Measurements from ENCODE around the gene CHST8. TPM values are rescaled to one million over a fixed set of nuclear protein-coding genes. Genes with fewer than 3 reads are reported as not detected.
"Not testable (repeated sequence)": the region's sequence is repeated elsewhere in the genome, so short reads cannot be mapped to it uniquely, and the experiment has no call there.

Gene CHST8
- total RNA-seq, 4 donors from 2014 or later = 0.39 to 4.4 (median 0.96) TPM

- Histone ChIP-seq H3K27me3 (no peaks in the 10 kb centered on the region), H3K4me1 (no peaks in the 10 kb centered on the region), H3K4me3 (no peak overlapping the region), H3K9me3 (peaks cover 0 to 52% (median 0%) of the 10 kb centered on the region in 4 donors), H3K36me3 (no peaks in the 10 kb centered on the region), H3K27ac (no peak overlapping the region)
- no peak for TF ChIP-seq EP300 (IDR thresholded peaks at IDR 0.05)
- no peak for TF ChIP-seq CTCF (IDR thresholded peaks at IDR 0.05)
- TF ChIP-seq POLR2A (IDR thresholded peaks at IDR 0.05) = no peak
- DNase-seq (ENCODE audit: low spot score in 2 of 2) = no peak
- WGBS, 2 donors = 42% methylated on average over 1 of the region's 1 CpG
Observed at GRCh38 chr19:33595783-33596182, 26.0 kb upstream of the CHST8 start.

GRCh38 chr19:33601583-33601982, 20.2 kb upstream of the CHST8 start:
- 92 to 95% methylated on average over 2 of the region's 2 CpGs for WGBS, 2 donors
- DNase-seq (ENCODE audit: low spot score in 2 of 2) = no peak
- H3K4me1 ChIP-seq = no peaks in the 10 kb centered on the region
- H3K36me3 ChIP-seq = no peaks in the 10 kb centered on the region
- no peak overlapping the region for H3K4me3 ChIP-seq
- no peak overlapping the region for H3K27ac ChIP-seq
- H3K27me3 ChIP-seq = no peaks in the 10 kb centered on the region
- no peak for TF ChIP-seq POLR2A (IDR thresholded peaks at IDR 0.05)
- no peak for TF ChIP-seq CTCF (IDR thresholded peaks at IDR 0.05)
- TF ChIP-seq EP300 (IDR thresholded peaks at IDR 0.05) = no peak
- peaks cover 0 to 63% (median 2%) of the 10 kb centered on the region in 4 donors for H3K9me3 ChIP-seq

- Histone ChIP-seq H3K27ac (no peak overlapping the region), H3K4me3 (no peak overlapping the region), H3K4me1 (no peaks in the 10 kb centered on the region), H3K27me3 (no peaks in the 10 kb centered on the region), H3K9me3 (peaks cover 0 to 57% (median 2%) of the 10 kb centered on the region in 4 donors), H3K36me3 (no peaks in the 10 kb centered on the region)
- WGBS, 2 donors = 75 to 80% methylated on average over 16 of the region's 16 CpGs
- no peak for TF ChIP-seq POLR2A (IDR thresholded peaks at IDR 0.05)
- TF ChIP-seq CTCF (IDR thresholded peaks at IDR 0.05) = no peak
- no peak for TF ChIP-seq EP300 (IDR thresholded peaks at IDR 0.05)
- no peak for DNase-seq (ENCODE audit: low spot score in 2 of 2)
Observed at GRCh38 chr19:33602576-33603204, 19.1 kb upstream of the CHST8 start.

GRCh38 chr19:33603377-33603776, 18.4 kb upstream of the CHST8 start:
- no peak for DNase-seq (ENCODE audit: low spot score in 2 of 2)
- no peaks in the 10 kb centered on the region for H3K27me3 ChIP-seq
- no peak overlapping the region for H3K27ac ChIP-seq
- H3K9me3 ChIP-seq = peaks cover 0 to 57% (median 2%) of the 10 kb centered on the region in 4 donors
- WGBS, 2 donors = 80 to 82% methylated on average over 6 of the region's 6 CpGs
- no peak overlapping the region for H3K4me3 ChIP-seq
- TF ChIP-seq POLR2A (IDR thresholded peaks at IDR 0.05) (no peak), CTCF (IDR thresholded peaks at IDR 0.05) (no peak), EP300 (IDR thresholded peaks at IDR 0.05) (no peak)
- no peaks in the 10 kb centered on the region for H3K4me1 ChIP-seq
- no peaks in the 10 kb centered on the region for H3K36me3 ChIP-seq

GRCh38 chr19:33604651-33605050, 17.1 kb upstream of the CHST8 start:
- Histone ChIP-seq H3K4me3 (no peak overlapping the region), H3K27me3 (no peaks in the 10 kb centered on the region), H3K27ac (no peak overlapping the region), H3K4me1 (no peaks in the 10 kb centered on the region), H3K36me3 (no peaks in the 10 kb centered on the region), H3K9me3 (peaks cover 0 to 58% (median 2%) of the 10 kb centered on the region in 4 donors)
- TF ChIP-seq POLR2A (IDR thresholded peaks at IDR 0.05) (no peak), EP300 (IDR thresholded peaks at IDR 0.05) (no peak), CTCF (IDR thresholded peaks at IDR 0.05) (no peak)
- DNase-seq (ENCODE audit: low spot score in 2 of 2) = no peak
- 84 to 86% methylated on average over 5 of the region's 5 CpGs for WGBS, 2 donors

- not testable (repeated sequence) for H3K4me3 ChIP-seq; H3K36me3 ChIP-seq; H3K27ac ChIP-seq; DNase-seq (ENCODE audit: low spot score in 2 of 2); H3K27me3 ChIP-seq; H3K4me1 ChIP-seq
- WGBS, 2 donors = 61 to 64% methylated on average over 5 of the region's 5 CpGs
- peaks cover 0 to 56% (median 2%) of the 10 kb centered on the region in 4 donors for H3K9me3 ChIP-seq
Observed at GRCh38 chr19:33605803-33606295, 15.9 kb upstream of the CHST8 start.
